PC-9 (cell line): ENCODE data around the gene LAMC1.

Experiments
- EZH2 ChIP-seq: fragments of 200-600 bp; sonication (generic); IDR thresholded peaks from 2 replicates; pipeline ENCODE4 v1.8.0; 2017; ENCODE audit warnings: antibody characterized with exemption, low read depth
- TF ChIP-seq, protein P1 (sequence below): fragments of 200-600 bp; sonication (generic); conservative IDR thresholded peaks from 2 replicates; pipeline ENCODE4 v1.6.1; 2017; ENCODE audit warnings: mixed run types, antibody characterized with exemption, mild to moderate bottlenecking, moderate library complexity

DNA sequence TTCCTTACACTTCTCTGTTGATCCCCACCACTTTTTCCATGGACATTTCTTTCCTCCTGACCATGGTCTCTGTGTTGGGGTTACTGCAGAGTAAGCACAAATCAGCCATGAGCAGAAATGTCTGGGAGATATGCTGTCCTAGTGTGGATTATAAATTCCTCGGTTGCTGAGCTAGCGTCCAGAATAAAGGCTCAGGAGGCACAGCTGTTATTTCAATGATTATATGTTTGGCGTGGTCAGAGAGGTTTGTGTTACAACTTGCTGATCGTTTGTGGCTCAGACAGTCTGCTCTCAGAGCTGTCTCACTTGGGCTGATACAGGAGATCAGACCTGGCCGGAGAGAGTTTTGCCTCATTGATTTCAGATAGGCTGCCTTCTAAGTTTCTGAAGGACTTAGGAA is 125.4 kb downstream of the LAMC1 start:
- TF ChIP-seq, protein P1, sequence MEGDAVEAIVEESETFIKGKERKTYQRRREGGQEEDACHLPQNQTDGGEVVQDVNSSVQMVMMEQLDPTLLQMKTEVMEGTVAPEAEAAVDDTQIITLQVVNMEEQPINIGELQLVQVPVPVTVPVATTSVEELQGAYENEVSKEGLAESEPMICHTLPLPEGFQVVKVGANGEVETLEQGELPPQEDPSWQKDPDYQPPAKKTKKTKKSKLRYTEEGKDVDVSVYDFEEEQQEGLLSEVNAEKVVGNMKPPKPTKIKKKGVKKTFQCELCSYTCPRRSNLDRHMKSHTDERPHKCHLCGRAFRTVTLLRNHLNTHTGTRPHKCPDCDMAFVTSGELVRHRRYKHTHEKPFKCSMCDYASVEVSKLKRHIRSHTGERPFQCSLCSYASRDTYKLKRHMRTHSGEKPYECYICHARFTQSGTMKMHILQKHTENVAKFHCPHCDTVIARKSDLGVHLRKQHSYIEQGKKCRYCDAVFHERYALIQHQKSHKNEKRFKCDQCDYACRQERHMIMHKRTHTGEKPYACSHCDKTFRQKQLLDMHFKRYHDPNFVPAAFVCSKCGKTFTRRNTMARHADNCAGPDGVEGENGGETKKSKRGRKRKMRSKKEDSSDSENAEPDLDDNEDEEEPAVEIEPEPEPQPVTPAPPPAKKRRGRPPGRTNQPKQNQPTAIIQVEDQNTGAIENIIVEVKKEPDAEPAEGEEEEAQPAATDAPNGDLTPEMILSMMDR = no peak
- no peak for TF ChIP-seq EZH2
